Suprapubic skin (tissue), 4 donors: ENCODE results near the gene OR52M1. TPM values are rescaled to one million over a fixed set of nuclear protein-coding genes. Genes with fewer than 3 reads are reported as not detected.
"Not testable (repeated sequence)": the region's sequence is repeated elsewhere in the genome, so short reads cannot be mapped to it uniquely, and the experiment has no call there.

Experiments
- DNase-seq, 2 donors: peaks; one replicate each; pipeline ENCODE4 v3.0.0-alpha.2; 2019; ENCODE audit warnings: low spot score in 2 of 2
- H3K27ac ChIP-seq: fragments of 200-600 bp; sonication (generic); one replicate; pipeline ENCODE4 v1.5.1; 2019
- H3K27me3 ChIP-seq: fragments of 200-600 bp; sonication (generic); one replicate; pipeline ENCODE4 v1.5.1; 2019
- H3K36me3 ChIP-seq: fragments of 200-600 bp; sonication (generic); one replicate; pipeline ENCODE4 v1.5.1; 2019
- H3K4me1 ChIP-seq: fragments of 200-600 bp; sonication (generic); one replicate; pipeline ENCODE4 v1.5.1; 2019
- H3K4me3 ChIP-seq: fragments of 200-600 bp; sonication (generic); one replicate; pipeline ENCODE4 v1.5.1; 2019; ENCODE audit warnings: mild to moderate bottlenecking
- H3K9me3 ChIP-seq: fragments of 200-600 bp; sonication (generic); one replicate; pipeline ENCODE4 v1.5.1; 2019
- EP300 ChIP-seq: sonication (generic); formaldehyde crosslinking; IDR thresholded peaks from one replicate; pipeline ENCODE4 v1.6.1; 2017; ENCODE audit warnings: antibody characterized with exemption
- POLR2A ChIP-seq, 2 donors: fragments of 450-650 bp; IDR thresholded peaks; one replicate each; pipeline ENCODE4 v1.6.1; 2017; ENCODE audit warnings: antibody characterized with exemption in 2 of 2, mild to moderate bottlenecking in 2 of 2, moderate library complexity in 2 of 2
- POLR2AphosphoS5 ChIP-seq, 3 donors: sonication (generic); formaldehyde crosslinking; IDR thresholded peaks; one replicate each; pipeline ENCODE4 v1.6.1; 2017; ENCODE audit warnings: antibody characterized with exemption in 3 of 3
- WGBS: methylation state at CpG from one replicate; pipeline ENCODE4 v1.1.5; 2018; 5-methylcytosine and 5-hydroxymethylcytosine counted together
- total RNA-seq, 4 donors: library from RNA; depleted of rRNA; stranded (reverse); fragments of >200 nt; gene quantifications; one replicate each; pipeline ENCODE4 v1.1.0, GENCODE V29; 2016
- TF ChIP-seq, protein P1 (sequence below), 2 donors: fragments of 200-600 bp in 1 of 2; fragments of 450-650 bp in 1 of 2; sonication (generic) in 1 of 2; IDR thresholded peaks; one replicate each; pipeline ENCODE4 v1.5.1; 2016 to 2019; ENCODE audit warnings: antibody characterized with exemption in 2 of 2, mild to moderate bottlenecking in 1 of 2, moderate library complexity in 1 of 2

OR52M1 gene
- total RNA-seq, 4 donors from 2014 or later: not detected

- no peak overlapping the region for H3K4me3 ChIP-seq
- no peaks in the 10 kb centered on the region for H3K9me3 ChIP-seq
- no peaks in the 10 kb centered on the region for H3K4me1 ChIP-seq
- peaks cover 2% of the 10 kb centered on the region for H3K27me3 ChIP-seq
- no peaks in the 10 kb centered on the region for H3K36me3 ChIP-seq
- no peak for DNase-seq
- H3K27ac ChIP-seq: no peak overlapping the region
- WGBS: 52% methylated on average over 1 of the region's 1 CpG
- TF ChIP-seq POLR2A (IDR thresholded peaks at IDR 0.05): no peak
- no peak for TF ChIP-seq POLR2AphosphoS5 (IDR thresholded peaks at IDR 0.05)
- no peak for TF ChIP-seq EP300
- TF ChIP-seq, protein P1, sequence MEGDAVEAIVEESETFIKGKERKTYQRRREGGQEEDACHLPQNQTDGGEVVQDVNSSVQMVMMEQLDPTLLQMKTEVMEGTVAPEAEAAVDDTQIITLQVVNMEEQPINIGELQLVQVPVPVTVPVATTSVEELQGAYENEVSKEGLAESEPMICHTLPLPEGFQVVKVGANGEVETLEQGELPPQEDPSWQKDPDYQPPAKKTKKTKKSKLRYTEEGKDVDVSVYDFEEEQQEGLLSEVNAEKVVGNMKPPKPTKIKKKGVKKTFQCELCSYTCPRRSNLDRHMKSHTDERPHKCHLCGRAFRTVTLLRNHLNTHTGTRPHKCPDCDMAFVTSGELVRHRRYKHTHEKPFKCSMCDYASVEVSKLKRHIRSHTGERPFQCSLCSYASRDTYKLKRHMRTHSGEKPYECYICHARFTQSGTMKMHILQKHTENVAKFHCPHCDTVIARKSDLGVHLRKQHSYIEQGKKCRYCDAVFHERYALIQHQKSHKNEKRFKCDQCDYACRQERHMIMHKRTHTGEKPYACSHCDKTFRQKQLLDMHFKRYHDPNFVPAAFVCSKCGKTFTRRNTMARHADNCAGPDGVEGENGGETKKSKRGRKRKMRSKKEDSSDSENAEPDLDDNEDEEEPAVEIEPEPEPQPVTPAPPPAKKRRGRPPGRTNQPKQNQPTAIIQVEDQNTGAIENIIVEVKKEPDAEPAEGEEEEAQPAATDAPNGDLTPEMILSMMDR (IDR thresholded peaks at IDR 0.05): no peak
These were observed 21.3 kb upstream of the OR52M1 start for GRCh38 chr11:4523666-4524065.

GRCh38 chr11:4527926-4528325 is 17.1 kb upstream of the OR52M1 start:
- TF ChIP-seq, protein P1 (IDR thresholded peaks at IDR 0.05): no peak
- no peak for TF ChIP-seq POLR2AphosphoS5 (IDR thresholded peaks at IDR 0.05)
- TF ChIP-seq POLR2A (IDR thresholded peaks at IDR 0.05): no peak
- TF ChIP-seq EP300: no peak
- no peak for DNase-seq
- Histone ChIP-seq H3K27me3 (no peaks in the 10 kb centered on the region), H3K4me1 (no peaks in the 10 kb centered on the region), H3K9me3 (no peaks in the 10 kb centered on the region), H3K36me3 (no peaks in the 10 kb centered on the region), H3K27ac (no peak overlapping the region), H3K4me3 (no peak overlapping the region)
- WGBS: 83% methylated on average over 2 of the region's 2 CpGs

DNA sequence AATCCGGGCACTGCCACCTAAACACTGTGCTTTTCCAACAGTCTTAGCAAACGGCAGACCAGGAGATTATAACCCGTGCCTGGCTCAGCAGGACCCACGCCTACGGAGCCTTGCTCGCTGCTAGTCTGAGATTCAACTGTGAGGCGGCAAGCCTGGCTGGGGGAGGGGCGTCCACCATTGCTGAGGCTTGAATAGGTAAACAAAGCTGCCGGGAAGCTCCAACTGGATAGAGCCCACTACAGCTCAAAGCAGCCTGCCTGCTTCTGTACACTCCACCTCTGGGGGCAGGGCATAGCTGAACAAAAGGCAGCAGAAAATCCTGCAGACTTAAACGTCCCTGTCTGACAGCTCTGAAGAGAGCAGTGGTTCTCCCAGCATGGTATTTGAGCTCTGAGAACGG is 13.3 kb upstream of the OR52M1 start:
- H3K9me3 ChIP-seq, H3K4me1 ChIP-seq, H3K4me3 ChIP-seq, DNase-seq, H3K36me3 ChIP-seq, H3K27me3 ChIP-seq, H3K27ac ChIP-seq: not testable (repeated sequence)
- 76% methylated on average over 5 of the region's 11 CpGs for WGBS

- Histone ChIP-seq H3K36me3 (no peaks in the 10 kb centered on the region), H3K27ac (no peak overlapping the region), H3K9me3 (no peaks in the 10 kb centered on the region), H3K27me3 (no peaks in the 10 kb centered on the region), H3K4me3 (no peak overlapping the region), H3K4me1 (no peaks in the 10 kb centered on the region)
- TF ChIP-seq, protein P1 (IDR thresholded peaks at IDR 0.05): peak; percentile 38 to 77
- no peak for TF ChIP-seq POLR2A (IDR thresholded peaks at IDR 0.05)
- peak in 1 of 2 donors; percentile 67 for DNase-seq
- 28% methylated on average over 3 of the region's 3 CpGs for WGBS
These were observed 5.3 kb upstream of the OR52M1 start for GRCh38 chr11:4539603-4540219.

GRCh38 chr11:4541071-4541470 is 3.9 kb upstream of the OR52M1 start:
- WGBS: 9% methylated on average over 1 of the region's 1 CpG
- no peak overlapping the region for H3K27ac ChIP-seq
- TF ChIP-seq POLR2A (IDR thresholded peaks at IDR 0.05) (no peak), POLR2AphosphoS5 (IDR thresholded peaks at IDR 0.05) (no peak), EP300 (no peak)
- TF ChIP-seq, protein P1 (IDR thresholded peaks at IDR 0.05): no peak
- H3K4me3 ChIP-seq: no peak overlapping the region
- H3K4me1 ChIP-seq: no peaks in the 10 kb centered on the region
- H3K36me3 ChIP-seq: no peaks in the 10 kb centered on the region
- no peaks in the 10 kb centered on the region for H3K9me3 ChIP-seq
- H3K27me3 ChIP-seq: no peaks in the 10 kb centered on the region
- DNase-seq: no peak

- H3K4me1 ChIP-seq: no peaks in the 10 kb centered on the region
- no peak overlapping the region for H3K4me3 ChIP-seq
- no peaks in the 10 kb centered on the region for H3K27me3 ChIP-seq
- no peaks in the 10 kb centered on the region for H3K9me3 ChIP-seq
- no peak for DNase-seq
- no peaks in the 10 kb centered on the region for H3K36me3 ChIP-seq
- TF ChIP-seq EP300 (no peak), POLR2AphosphoS5 (IDR thresholded peaks at IDR 0.05) (no peak), POLR2A (IDR thresholded peaks at IDR 0.05) (no peak)
- TF ChIP-seq, protein P1 (IDR thresholded peaks at IDR 0.05): no peak
- H3K27ac ChIP-seq: no peak overlapping the region
These were observed 1.4 kb upstream of the OR52M1 start for GRCh38 chr11:4543561-4543960.
